Measurements from ENCODE around the gene TTC39B. TPM values are rescaled to one million over a fixed set of nuclear protein-coding genes. Genes with fewer than 3 reads are reported as not detected.

Gene TTC39B
- total RNA-seq, 1 donor from 2014 or later = 22.2 TPM

DNA sequence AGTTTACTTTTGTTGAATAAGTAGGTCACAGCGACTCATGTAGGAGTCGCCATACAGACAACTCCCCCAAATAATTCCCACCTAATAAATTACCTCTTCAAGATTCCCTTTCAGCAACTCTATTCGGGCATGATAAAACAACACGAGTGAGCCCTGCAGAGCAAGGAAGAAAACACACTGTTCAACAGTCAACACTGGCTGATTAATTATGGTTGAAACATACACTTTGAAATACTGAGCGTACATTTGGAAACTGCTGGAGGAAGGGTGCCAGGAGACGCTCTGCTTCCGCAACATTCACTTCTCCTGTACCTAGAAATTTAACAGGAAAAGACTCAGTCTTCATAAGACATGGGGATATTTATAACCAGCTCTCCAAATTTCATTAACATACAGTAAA, 117.5 kb downstream of the TTC39B start:
- peaks cover 60% of the 10 kb centered on the region for H3K36me3 Mint-ChIP-seq (ENCODE audit: low read depth)

GRCh38 chr9:15187589-15187988, 119.4 kb downstream of the TTC39B start:
- Mint-ChIP-seq H3K27ac (no peak overlapping the region), H3K9me3 (no peaks in the 10 kb centered on the region), H3K4me1 (peaks cover 15% of the 10 kb centered on the region), H3K36me3 (ENCODE audit: low read depth) (peaks cover 57% of the 10 kb centered on the region), H3K4me3 (no peak overlapping the region), H3K27me3 (no peaks in the 10 kb centered on the region)
- no peak for DNase-seq
- intact Hi-C loops (cut with micrococcal nuclease) = no loop called here

More for the DNA sequence above, 117.5 kb downstream of the TTC39B start:
- H3K4me3 Mint-ChIP-seq = no peak overlapping the region
- H3K27me3 Mint-ChIP-seq = no peaks in the 10 kb centered on the region
- no peaks in the 10 kb centered on the region for H3K9me3 Mint-ChIP-seq
- intact Hi-C loops (cut with micrococcal nuclease) = no loop called here
- H3K27ac Mint-ChIP-seq = no peak overlapping the region
- DNase-seq = no peak
- peaks cover 15% of the 10 kb centered on the region for H3K4me1 Mint-ChIP-seq

- Mint-ChIP-seq H3K27ac (no peak overlapping the region), H3K4me1 (peaks cover 8% of the 10 kb centered on the region), H3K4me3 (no peak overlapping the region), H3K9me3 (peaks cover 10% of the 10 kb centered on the region), H3K27me3 (no peaks in the 10 kb centered on the region), H3K36me3 (ENCODE audit: low read depth) (peaks cover 53% of the 10 kb centered on the region)
- intact Hi-C loops (cut with micrococcal nuclease) = no loop called here
- no peak for DNase-seq
Observed at GRCh38 chr9:15182730-15183129, 124.3 kb downstream of the TTC39B start.

- Mint-ChIP-seq H3K4me1 (peaks cover 8% of the 10 kb centered on the region), H3K36me3 (ENCODE audit: low read depth) (peaks cover 54% of the 10 kb centered on the region), H3K9me3 (peaks cover 10% of the 10 kb centered on the region), H3K27me3 (no peaks in the 10 kb centered on the region), H3K4me3 (no peak overlapping the region), H3K27ac (no peak overlapping the region)
- no peak for DNase-seq
- intact Hi-C loops (cut with micrococcal nuclease) = no loop called here
Observed at GRCh38 chr9:15182101-15182551, 124.9 kb downstream of the TTC39B start.

DNA sequence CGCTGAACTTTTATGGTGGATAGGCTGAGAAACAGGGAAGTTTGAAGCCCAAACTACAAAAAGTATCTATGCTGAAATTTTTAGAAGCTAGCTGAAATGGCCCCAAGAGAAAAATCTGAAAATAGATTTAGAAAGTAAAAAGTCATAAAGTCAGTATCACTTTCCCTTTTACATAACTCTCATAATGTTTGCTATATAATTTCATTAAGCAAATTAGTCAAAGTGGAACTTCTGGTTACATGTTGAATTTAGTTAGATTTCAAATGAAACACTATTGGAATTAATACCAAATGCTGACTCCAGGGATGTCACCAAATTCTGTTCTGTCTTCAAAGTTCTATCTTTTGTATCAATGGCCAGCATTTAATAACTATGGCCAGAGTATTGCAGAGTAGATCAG, 126.9 kb downstream of the TTC39B start:
- Mint-ChIP-seq H3K27me3 (no peaks in the 10 kb centered on the region), H3K4me1 (peaks cover 8% of the 10 kb centered on the region), H3K27ac (no peak overlapping the region), H3K4me3 (no peak overlapping the region), H3K9me3 (peaks cover 10% of the 10 kb centered on the region), H3K36me3 (ENCODE audit: low read depth) (peaks cover 52% of the 10 kb centered on the region)
- intact Hi-C loops (cut with micrococcal nuclease) = no loop called here
- DNase-seq = no peak

DNA sequence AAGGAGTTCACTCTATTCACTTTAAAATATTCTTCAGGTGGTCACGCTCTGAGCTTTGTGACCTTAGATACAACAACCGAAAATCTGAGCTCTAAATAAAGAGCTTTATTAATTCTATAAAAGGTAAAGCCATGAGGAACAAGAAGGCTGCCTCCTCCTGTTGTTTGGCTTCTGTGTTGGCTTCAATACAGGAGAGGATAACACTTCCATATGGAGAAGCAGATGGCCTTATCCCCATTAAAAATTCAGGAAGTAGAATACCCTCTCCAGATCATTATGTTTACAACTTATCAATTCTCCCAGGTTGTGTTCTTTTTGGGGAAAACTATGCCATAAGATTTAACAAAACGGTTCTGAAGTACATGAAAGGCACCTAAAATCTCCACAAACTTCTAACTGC, 128.4 kb downstream of the TTC39B start:
- Mint-ChIP-seq H3K9me3 (peaks cover 14% of the 10 kb centered on the region), H3K4me1 (peaks cover 8% of the 10 kb centered on the region), H3K36me3 (ENCODE audit: low read depth) (peaks cover 59% of the 10 kb centered on the region), H3K27ac (no peak overlapping the region), H3K4me3 (no peak overlapping the region), H3K27me3 (no peaks in the 10 kb centered on the region)
- intact Hi-C loops (cut with micrococcal nuclease) = no loop called here
- DNase-seq = no peak

GRCh38 chr9:15176836-15177235, 130.2 kb downstream of the TTC39B start:
- Mint-ChIP-seq H3K27me3 (no peaks in the 10 kb centered on the region), H3K4me3 (no peak overlapping the region), H3K9me3 (peaks cover 14% of the 10 kb centered on the region), H3K4me1 (peaks cover 8% of the 10 kb centered on the region), H3K36me3 (ENCODE audit: low read depth) (peaks cover 59% of the 10 kb centered on the region), H3K27ac (no peak overlapping the region)
- intact Hi-C loops (cut with micrococcal nuclease) = no loop called here
- no peak for DNase-seq

- H3K36me3 Mint-ChIP-seq (ENCODE audit: low read depth) = peaks cover 11% of the 10 kb centered on the region
- intact Hi-C loops (cut with micrococcal nuclease) = no loop called here
- no peak overlapping the region for H3K4me3 Mint-ChIP-seq
- H3K4me1 Mint-ChIP-seq = no peaks in the 10 kb centered on the region
- H3K27ac Mint-ChIP-seq = no peak overlapping the region
- no peak for DNase-seq
- H3K9me3 Mint-ChIP-seq = no peaks in the 10 kb centered on the region
- H3K27me3 Mint-ChIP-seq = no peaks in the 10 kb centered on the region
Observed at GRCh38 chr9:15163931-15164330, 143.1 kb downstream of the TTC39B start.

DNA sequence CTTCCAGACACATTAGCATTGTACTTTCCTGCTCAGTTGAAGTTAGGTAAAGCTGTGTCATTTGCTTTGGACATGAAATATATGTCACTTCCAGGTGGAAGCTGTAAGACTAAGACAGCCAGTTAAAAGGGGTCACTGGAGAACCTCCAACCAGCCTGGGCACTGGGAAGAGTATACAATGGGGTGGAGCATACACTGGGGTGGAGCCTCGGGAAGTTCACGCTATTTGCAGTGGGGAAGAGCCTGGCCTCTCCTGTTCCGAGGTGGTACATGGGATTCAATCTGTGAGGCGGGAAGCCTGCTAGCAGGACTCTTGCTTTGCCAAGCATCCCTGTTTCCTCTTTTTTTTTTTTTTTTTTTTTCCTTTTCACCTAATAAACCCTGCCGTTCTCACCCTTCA, 145.3 kb downstream of the TTC39B start:
- no peak for DNase-seq
- Mint-ChIP-seq H3K4me1 (no peaks in the 10 kb centered on the region), H3K9me3 (no peaks in the 10 kb centered on the region), H3K36me3 (ENCODE audit: low read depth) (peaks cover 5% of the 10 kb centered on the region), H3K27ac (no peak overlapping the region), H3K27me3 (peaks cover 3% of the 10 kb centered on the region), H3K4me3 (no peak overlapping the region)
- intact Hi-C loops (cut with micrococcal nuclease) = no loop called here

- no peak for DNase-seq
- Mint-ChIP-seq H3K27me3 (peaks cover 8% of the 10 kb centered on the region), H3K9me3 (no peaks in the 10 kb centered on the region), H3K36me3 (ENCODE audit: low read depth) (peaks cover 3% of the 10 kb centered on the region), H3K27ac (no peak overlapping the region), H3K4me1 (no peaks in the 10 kb centered on the region), H3K4me3 (no peak overlapping the region)
- intact Hi-C loops (cut with micrococcal nuclease) = no loop called here
Observed at GRCh38 chr9:15160673-15161072, 146.3 kb downstream of the TTC39B start.

DNA sequence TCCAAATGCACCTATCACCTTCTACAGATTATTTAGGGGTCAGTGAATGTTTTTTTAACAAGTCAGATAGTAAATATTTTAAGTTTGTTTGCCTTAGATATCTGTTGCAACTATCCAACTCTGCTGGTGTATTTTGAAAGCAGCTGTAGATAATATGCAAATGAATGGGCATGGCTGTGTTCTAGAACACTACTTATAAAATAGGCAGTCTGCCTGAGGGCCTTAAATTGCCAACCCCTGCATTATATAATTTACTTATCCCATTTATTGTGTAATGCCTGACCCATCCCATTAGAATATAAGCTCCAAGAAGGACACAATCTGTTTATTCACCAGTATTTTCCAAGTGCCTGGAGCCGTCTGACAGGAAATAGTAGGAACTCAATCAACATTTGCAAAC, 149.0 kb downstream of the TTC39B start:
- Mint-ChIP-seq H3K9me3 (no peaks in the 10 kb centered on the region), H3K4me1 (no peaks in the 10 kb centered on the region), H3K27ac (no peak overlapping the region), H3K4me3 (no peak overlapping the region), H3K36me3 (ENCODE audit: low read depth) (no peaks in the 10 kb centered on the region), H3K27me3 (peaks cover 18% of the 10 kb centered on the region)
- intact Hi-C loops (cut with micrococcal nuclease) = no loop called here
- DNase-seq = no peak

- DNase-seq = no peak
- H3K27ac Mint-ChIP-seq = no peak overlapping the region
- no peaks in the 10 kb centered on the region for H3K9me3 Mint-ChIP-seq
- H3K4me3 Mint-ChIP-seq = no peak overlapping the region
- no peaks in the 10 kb centered on the region for H3K4me1 Mint-ChIP-seq
- intact Hi-C loops (cut with micrococcal nuclease) = no loop called here
- peaks cover 20% of the 10 kb centered on the region for H3K27me3 Mint-ChIP-seq
- no peaks in the 10 kb centered on the region for H3K36me3 Mint-ChIP-seq (ENCODE audit: low read depth)
Observed at GRCh38 chr9:15157381-15157780, 149.6 kb downstream of the TTC39B start.

- intact Hi-C loops (cut with micrococcal nuclease) = no loop called here
- no peak for DNase-seq
- no peaks in the 10 kb centered on the region for H3K9me3 Mint-ChIP-seq
Observed at GRCh38 chr9:15156241-15156640, 150.8 kb downstream of the TTC39B start.

DNA sequence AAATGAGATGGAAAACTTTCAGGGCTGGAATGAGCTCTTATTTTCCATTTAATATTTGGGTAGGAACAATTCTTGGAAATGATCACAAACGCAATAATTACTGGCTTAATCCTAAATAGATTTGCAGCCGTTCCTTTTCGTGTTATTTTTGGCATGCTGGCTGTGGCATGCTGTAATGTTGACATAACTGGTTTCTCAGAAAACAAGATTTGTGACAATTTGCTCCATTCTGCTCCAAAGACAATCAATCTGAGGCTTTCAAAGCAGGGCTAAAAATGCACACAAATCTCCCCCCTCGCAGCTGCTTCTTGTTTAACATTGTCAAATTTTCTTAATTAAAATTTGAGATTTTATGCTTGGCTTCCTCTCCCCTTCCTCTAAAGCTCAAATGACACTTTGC, 151.2 kb downstream of the TTC39B start:
- peaks cover 20% of the 10 kb centered on the region for H3K27me3 Mint-ChIP-seq
- H3K9me3 Mint-ChIP-seq = no peaks in the 10 kb centered on the region
- intact Hi-C loops (cut with micrococcal nuclease) = no loop called here
- H3K27ac Mint-ChIP-seq = no peak overlapping the region
- no peak for DNase-seq
- no peaks in the 10 kb centered on the region for H3K36me3 Mint-ChIP-seq (ENCODE audit: low read depth)
- no peaks in the 10 kb centered on the region for H3K4me1 Mint-ChIP-seq
- H3K4me3 Mint-ChIP-seq = no peak overlapping the region

More at GRCh38 chr9:15156241-15156640, 150.8 kb downstream of the TTC39B start:
- peaks cover 20% of the 10 kb centered on the region for H3K27me3 Mint-ChIP-seq
- no peak overlapping the region for H3K27ac Mint-ChIP-seq
- H3K4me3 Mint-ChIP-seq = no peak overlapping the region
- H3K36me3 Mint-ChIP-seq (ENCODE audit: low read depth) = no peaks in the 10 kb centered on the region
- no peaks in the 10 kb centered on the region for H3K4me1 Mint-ChIP-seq

GRCh38 chr9:15155323-15155722, 151.7 kb downstream of the TTC39B start:
- H3K4me1 Mint-ChIP-seq = no peaks in the 10 kb centered on the region
- intact Hi-C loops (cut with micrococcal nuclease) = no loop called here
- no peak overlapping the region for H3K4me3 Mint-ChIP-seq

More at GRCh38 chr9:15155323-15155722, 151.7 kb downstream of the TTC39B start:
- Mint-ChIP-seq H3K27ac (no peak overlapping the region), H3K9me3 (no peaks in the 10 kb centered on the region), H3K27me3 (peaks cover 20% of the 10 kb centered on the region), H3K36me3 (ENCODE audit: low read depth) (no peaks in the 10 kb centered on the region)
- DNase-seq = no peak

All from activated CD4-positive, alpha-beta T cell treated with anti-CD3 and anti-CD28 coated beads, Interleukin-2, amount 10 ng/mL, durations not matched to agents 24 days and 14 days (primary cell).